ENCODE measurements around the gene GALNT2. TPM values are rescaled to one million over a fixed set of nuclear protein-coding genes. Genes with fewer than 3 reads are reported as not detected.

The GALNT2 gene
- total and polyA plus RNA-seq, 9 of the 15 experiments (the other 6 are each of a cell fraction or from before 2014, with no cell fraction given): 1.6 to 106 (median 51.9) TPM

DNA sequence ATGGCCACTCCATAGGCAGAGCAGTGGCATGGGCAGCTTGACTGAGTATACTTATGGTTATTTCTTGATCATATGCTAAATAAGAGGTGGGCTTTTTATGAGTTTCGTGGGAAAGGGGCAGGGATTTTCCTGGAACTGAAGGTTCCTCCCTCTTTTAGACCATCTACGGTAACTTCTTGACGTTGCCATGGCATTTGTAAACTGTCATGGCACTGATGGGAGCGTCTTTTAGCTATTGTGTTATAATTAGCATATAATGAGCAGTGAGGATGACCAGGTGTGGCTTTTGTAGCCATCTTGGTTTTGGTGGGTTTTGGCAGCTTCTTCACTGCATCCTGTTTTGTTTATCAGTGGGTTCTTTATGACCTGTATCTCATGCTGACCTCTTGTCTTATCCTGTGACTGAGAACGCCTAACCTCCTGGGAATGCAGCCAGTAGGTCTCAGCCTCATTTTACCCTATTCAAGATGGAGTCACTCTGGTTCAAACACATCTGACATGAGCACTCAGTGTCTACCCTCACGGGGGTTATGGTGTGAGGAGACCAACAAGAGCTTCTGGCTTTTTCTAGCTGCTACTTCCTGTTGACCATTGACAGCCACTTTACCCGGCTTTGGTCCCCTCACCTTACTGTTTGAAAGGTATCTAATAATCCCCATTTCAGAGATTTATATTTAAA is 71.7 kb downstream of the GALNT2 start (continued):
- TF ChIP-seq, protein P1, sequence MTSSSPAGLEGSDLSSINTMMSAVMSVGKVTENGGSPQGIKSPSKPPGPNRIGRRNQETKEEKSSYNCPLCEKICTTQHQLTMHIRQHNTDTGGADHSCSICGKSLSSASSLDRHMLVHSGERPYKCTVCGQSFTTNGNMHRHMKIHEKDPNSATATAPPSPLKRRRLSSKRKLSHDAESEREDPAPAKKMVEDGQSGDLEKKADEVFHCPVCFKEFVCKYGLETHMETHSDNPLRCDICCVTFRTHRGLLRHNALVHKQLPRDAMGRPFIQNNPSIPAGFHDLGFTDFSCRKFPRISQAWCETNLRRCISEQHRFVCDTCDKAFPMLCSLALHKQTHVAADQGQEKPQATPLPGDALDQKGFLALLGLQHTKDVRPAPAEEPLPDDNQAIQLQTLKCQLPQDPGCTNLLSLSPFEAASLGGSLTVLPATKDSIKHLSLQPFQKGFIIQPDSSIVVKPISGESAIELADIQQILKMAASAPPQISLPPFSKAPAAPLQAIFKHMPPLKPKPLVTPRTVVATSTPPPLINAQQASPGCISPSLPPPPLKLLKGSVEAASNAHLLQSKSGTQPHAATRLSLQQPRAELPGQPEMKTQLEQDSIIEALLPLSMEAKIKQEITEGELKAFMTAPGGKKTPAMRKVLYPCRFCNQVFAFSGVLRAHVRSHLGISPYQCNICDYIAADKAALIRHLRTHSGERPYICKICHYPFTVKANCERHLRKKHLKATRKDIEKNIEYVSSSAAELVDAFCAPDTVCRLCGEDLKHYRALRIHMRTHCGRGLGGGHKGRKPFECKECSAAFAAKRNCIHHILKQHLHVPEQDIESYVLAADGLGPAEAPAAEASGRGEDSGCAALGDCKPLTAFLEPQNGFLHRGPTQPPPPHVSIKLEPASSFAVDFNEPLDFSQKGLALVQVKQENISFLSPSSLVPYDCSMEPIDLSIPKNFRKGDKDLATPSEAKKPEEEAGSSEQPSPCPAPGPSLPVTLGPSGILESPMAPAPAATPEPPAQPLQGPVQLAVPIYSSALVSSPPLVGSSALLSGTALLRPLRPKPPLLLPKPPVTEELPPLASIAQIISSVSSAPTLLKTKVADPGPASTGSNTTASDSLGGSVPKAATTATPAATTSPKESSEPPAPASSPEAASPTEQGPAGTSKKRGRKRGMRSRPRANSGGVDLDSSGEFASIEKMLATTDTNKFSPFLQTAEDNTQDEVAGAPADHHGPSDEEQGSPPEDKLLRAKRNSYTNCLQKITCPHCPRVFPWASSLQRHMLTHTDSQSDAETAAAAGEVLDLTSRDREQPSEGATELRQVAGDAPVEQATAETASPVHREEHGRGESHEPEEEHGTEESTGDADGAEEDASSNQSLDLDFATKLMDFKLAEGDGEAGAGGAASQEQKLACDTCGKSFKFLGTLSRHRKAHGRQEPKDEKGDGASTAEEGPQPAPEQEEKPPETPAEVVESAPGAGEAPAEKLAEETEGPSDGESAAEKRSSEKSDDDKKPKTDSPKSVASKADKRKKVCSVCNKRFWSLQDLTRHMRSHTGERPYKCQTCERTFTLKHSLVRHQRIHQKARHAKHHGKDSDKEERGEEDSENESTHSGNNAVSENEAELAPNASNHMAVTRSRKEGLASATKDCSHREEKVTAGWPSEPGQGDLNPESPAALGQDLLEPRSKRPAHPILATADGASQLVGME (CRISPR knock-in tag; IDR thresholded peaks at IDR 0.05): peak; percentile 97
- TF ChIP-seq ERF (CRISPR knock-in tag; IDR thresholded peaks at IDR 0.05) (peak; percentile 83; the same call in 1 of the 2 replicates), ZNF232 (CRISPR knock-in tag; IDR thresholded peaks at IDR 0.05) (no peak), FOXJ3 (CRISPR knock-in tag; IDR thresholded peaks at IDR 0.05) (no peak), HCFC1 (IDR thresholded peaks at IDR 0.05; ENCODE audit: low read depth, low read length) (no peak), MBD2 (IDR thresholded peaks at IDR 0.05; ENCODE audit: borderline replicate concordance, low read depth) (no peak), KLF1 (tag; IDR thresholded peaks at IDR 0.05) (0 out of 2 replicates have a peak, but pooled peaks have one; percentile 33), ZNF449 (CRISPR knock-in tag; IDR thresholded peaks at IDR 0.05) (peak; percentile 95), MAFF (IDR thresholded peaks at IDR 0.05; ENCODE audit: low read length) (no peak), POLR2AphosphoS5 (IDR thresholded peaks at IDR 0.05; ENCODE audit: control insufficient read depth, insufficient read depth, low read depth, low read length) (no peak), POU5F1 (IDR thresholded peaks at IDR 0.05; ENCODE audit: borderline replicate concordance, low read depth, low read length, partially characterized antibody) (no peak), DACH1 (IDR thresholded peaks at IDR 0.05; ENCODE audit: partially characterized antibody) (no peak), KAT2B (IDR thresholded peaks at IDR 0.05; ENCODE audit: low read depth, low read length) (no peak), EGR1 (conservative IDR thresholded peaks at IDR 0.05) (no peak), RAD51 (IDR thresholded peaks at IDR 0.05; ENCODE audit: borderline replicate concordance, low read depth) (no peak), ARNT (IDR thresholded peaks at IDR 0.05) (no peak)
- TF ChIP-seq, protein P2, sequence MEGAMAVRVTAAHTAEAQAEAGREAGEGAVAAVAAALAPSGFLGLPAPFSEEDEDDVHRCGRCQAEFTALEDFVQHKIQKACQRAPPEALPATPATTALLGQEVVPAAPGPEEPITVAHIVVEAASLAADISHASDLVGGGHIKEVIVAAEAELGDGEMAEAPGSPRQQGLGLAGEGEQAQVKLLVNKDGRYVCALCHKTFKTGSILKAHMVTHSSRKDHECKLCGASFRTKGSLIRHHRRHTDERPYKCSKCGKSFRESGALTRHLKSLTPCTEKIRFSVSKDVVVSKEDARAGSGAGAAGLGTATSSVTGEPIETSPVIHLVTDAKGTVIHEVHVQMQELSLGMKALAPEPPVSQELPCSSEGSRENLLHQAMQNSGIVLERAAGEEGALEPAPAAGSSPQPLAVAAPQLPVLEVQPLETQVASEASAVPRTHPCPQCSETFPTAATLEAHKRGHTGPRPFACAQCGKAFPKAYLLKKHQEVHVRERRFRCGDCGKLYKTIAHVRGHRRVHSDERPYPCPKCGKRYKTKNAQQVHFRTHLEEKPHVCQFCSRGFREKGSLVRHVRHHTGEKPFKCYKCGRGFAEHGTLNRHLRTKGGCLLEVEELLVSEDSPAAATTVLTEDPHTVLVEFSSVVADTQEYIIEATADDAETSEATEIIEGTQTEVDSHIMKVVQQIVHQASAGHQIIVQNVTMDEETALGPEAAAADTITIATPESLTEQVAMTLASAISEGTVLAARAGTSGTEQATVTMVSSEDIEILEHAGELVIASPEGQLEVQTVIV (CRISPR knock-in tag; IDR thresholded peaks at IDR 0.05; ENCODE audit: borderline replicate concordance): no peak
- TF ChIP-seq, protein P3, sequence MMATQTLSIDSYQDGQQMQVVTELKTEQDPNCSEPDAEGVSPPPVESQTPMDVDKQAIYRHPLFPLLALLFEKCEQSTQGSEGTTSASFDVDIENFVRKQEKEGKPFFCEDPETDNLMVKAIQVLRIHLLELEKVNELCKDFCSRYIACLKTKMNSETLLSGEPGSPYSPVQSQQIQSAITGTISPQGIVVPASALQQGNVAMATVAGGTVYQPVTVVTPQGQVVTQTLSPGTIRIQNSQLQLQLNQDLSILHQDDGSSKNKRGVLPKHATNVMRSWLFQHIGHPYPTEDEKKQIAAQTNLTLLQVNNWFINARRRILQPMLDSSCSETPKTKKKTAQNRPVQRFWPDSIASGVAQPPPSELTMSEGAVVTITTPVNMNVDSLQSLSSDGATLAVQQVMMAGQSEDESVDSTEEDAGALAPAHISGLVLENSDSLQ (IDR thresholded peaks at IDR 0.05): no peak; the same call in 1 of the 2 replicates

All from K562 (cell line).